ENCODE data around the gene ADM2.

- TF ChIP-seq POLR2AphosphoS5 (IDR thresholded peaks at IDR 0.05; ENCODE audit: borderline replicate concordance, low read depth, low read length) (no peak), EZH2 (IDR thresholded peaks at IDR 0.05) (no peak)
These were observed 2.2 kb downstream of the ADM2 start for GRCh38 chr22:50483556-50483955.

All from SK-N-MC (cell line).